ENCODE data around the gene RFNG.
A peak's percentile ranks its signal among the peaks of the same experiment; 100 is the strongest.

Gene RFNG

GRCh38 chr17:82076785-82077591, 25.4 kb upstream of the RFNG start:
- no peak for DNase-seq

DNA sequence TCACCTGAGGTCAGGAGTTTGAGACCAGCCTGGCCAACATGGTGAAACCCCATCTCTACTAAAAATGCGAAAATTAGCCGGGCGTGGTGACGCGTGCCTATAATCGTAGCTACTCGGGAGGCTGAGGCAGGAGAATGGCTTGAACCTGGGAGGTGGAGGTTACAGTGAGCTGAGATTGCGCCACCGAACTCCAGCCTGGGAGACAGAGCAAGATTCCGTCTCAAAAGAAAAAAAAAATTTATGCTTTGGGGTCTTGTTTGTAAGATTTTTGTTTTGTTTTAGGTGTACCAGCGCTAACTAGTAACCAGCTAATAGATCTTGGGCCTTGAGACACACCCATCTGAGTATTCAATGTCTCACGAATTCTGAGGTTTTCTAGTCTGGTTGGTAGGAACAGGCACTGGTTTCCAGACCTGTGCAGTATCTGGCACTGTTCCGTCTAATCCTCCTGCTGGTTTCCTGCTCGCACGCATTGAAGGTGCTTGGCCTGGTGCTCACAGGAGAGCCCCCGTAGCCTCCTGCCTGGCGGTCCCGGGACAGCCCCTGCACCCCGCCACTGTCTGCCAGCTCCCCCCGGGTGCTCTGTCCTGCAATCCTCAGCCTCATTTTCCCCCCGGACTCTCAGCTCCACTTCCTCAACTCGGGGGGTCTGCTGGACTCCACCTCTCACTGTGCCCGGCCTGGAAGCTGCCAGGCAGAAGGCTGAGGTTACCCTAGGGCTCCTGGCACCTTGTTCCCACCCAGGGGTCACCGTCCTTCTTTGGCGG, 24.6 kb upstream of the RFNG start:
- DNase-seq, result no peak

- no peak for DNase-seq
These were observed 21.8 kb upstream of the RFNG start for GRCh38 chr17:82073446-82073845.

DNA sequence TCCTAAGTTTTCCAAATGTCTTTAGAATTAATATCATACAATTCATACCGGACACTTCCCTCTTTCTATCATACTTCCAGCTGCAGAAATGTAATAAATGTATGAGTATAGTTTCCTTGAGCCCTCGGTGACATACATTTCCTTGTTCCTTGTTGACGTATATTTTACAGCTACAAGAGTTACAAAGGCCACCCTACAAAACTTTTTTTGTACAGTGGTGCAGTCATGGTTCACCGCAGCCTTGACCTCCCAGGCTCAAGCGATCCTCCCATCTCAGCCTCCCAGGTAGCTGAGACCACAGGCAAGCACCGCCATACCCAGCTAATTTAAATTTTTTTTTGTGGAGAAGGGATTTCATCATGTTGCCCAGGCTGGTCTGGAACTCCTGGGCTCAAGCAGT, 21.2 kb upstream of the RFNG start:
- DNase-seq, result no peak

DNA sequence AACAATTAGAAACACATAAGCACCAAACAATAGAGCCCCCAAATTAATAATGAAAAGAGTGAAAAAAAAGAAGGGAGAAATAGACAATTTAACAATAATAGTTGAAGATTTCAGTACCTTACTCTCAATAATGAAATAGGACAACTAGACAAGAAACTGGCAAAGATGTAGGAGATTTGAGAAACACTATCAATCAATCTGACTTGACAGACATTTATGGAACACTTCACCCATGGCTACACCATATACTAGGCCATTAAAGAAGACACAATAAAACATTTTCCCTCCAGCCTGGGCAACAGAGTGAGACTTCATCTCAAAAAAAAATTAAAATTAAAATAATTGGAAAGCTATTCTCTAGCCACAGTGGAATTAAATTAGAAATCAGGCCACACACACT, 19.0 kb upstream of the RFNG start:
- DNase-seq, result no peak

GRCh38 chr17:82065638-82066303, 14.2 kb upstream of the RFNG start, which contains the start of gene DUS1L:
Gene DUS1L (minus strand): TSS chr17:82065804. CDS start chr17:82065059, 745 bp downstream.
- peak; percentile 54 for DNase-seq

- DNase-seq, result no peak
These were observed 13.6 kb upstream of the RFNG start for GRCh38 chr17:82065193-82065637.

DNA sequence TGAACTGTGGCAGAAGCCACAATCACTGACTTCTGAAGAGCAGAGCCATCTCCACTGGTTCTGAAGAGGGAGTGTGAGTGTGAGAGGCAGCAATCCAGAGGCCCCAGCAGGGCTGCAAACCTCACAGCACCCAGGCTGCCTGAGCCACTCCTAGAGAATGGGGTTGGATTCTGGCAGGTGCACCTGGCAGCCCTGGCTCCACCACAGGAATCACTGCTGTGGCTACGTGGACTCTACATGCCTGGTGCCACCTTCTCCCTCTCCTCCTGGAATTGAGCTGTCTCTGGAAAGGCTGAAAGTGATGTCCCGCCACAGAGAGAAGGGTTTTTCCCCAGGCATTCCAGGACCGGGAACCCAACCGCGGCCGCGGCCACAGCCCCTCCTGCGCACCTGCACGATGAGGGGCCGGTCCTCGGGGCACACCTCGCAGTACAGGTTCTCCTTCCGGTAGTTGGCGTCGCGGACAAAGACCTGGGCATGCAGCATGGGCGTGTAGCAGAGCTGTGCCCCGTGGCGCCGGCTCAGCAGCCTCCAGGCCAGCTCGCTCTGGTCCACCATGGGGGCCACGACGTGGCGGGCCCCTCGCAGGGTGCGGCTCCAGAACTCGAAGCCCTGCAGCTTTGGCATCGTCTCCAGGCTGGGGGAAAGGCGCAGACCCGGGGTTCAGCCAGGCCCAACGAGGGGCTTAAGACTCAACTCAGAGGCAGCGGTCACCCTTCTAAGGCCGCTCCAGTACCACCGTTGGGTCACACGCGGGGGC, 13.0 kb upstream of the RFNG start:
- no peak for DNase-seq

- no peak for DNase-seq
These were observed 12.1 kb upstream of the RFNG start for GRCh38 chr17:82063424-82064415.

- no peak for DNase-seq
These were observed 11.4 kb upstream of the RFNG start for GRCh38 chr17:82062984-82063368.

DNA sequence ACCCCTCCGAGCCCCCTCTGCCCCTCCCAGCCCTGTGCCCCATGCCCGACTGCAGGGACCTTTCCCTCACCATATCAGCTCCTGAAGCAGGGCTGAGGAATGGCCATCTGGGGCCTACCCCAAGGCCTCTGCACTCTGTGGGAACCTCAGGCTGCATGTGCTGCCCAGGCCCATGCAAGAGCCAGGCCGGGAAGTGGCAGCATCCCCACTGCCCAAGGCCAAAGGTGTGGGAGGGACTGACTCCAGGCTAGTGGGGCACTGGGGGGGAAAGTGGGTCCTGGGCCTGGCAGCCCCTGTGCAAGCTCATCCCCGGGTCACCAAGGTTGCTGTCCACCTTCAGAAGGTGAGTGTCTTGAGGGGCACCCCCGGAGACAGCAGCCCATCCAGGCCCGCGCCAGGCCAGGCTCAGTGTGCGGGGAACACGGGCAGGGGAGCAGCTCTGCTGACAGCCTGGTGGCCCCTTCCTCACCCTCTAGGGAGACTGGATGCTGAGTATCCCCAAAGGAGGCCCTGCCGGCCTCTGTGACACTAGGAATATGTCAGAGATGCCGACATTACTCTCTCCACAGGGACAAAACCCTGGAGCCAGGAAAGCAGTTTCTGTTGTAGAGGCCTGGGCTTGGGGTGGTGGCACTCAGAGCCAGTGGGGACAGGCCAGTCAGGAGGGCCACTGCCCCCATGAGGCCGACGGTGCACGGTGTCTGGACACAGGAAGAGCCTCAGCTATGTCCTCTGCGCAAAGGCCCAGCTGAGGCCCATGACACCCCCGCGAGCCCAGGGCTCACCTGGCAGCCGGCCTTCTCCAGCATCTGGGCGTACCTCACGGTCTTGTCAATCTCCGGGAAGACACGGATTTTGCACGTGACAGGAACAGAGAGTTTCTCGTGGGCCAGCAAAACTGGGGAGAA, 10.7 kb upstream of the RFNG start:
- no peak for DNase-seq

- no peak for DNase-seq
These were observed 9.7 kb upstream of the RFNG start for GRCh38 chr17:82061047-82061925.

DNA sequence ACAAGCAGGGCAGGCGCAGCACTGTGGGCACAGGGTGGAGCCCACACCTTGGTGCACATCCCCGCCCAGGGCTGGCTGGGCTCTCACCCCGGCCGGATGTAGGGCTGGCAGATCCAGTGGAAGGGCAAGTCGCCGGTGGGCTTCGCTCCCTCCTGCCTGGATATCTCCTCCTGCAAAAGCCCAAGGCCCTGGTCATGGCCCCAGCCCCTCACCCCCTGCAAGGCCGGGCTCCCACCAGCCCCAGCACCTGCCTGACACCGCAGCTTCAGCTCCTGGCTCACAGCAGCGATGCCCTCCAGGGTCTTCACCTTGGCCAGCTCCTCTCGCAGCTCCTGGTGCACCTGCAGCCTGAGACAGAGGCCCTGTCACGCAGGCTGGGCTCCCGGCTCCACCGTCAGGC, 9.0 kb upstream of the RFNG start:
- no peak for DNase-seq

DNA sequence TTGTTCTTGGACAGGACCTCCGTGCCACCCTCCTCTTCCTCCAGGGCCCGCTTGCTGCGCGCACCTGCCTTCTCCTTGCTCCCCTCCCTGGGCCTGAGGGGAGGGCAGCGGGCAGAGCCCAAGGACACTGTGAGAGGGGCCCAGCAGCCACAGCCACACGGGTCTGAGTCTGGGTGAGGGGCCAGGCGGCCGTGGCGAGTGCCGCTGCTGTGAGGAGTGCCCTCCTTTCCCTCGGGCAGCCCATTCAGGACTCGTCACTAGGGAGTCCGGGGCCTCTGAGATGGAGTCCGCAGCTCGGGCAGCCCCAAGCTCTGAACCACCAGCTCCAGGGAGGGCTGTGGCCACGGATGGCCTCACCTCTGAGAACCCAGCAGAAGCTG, 8.4 kb upstream of the RFNG start:
- no peak for DNase-seq

DNA sequence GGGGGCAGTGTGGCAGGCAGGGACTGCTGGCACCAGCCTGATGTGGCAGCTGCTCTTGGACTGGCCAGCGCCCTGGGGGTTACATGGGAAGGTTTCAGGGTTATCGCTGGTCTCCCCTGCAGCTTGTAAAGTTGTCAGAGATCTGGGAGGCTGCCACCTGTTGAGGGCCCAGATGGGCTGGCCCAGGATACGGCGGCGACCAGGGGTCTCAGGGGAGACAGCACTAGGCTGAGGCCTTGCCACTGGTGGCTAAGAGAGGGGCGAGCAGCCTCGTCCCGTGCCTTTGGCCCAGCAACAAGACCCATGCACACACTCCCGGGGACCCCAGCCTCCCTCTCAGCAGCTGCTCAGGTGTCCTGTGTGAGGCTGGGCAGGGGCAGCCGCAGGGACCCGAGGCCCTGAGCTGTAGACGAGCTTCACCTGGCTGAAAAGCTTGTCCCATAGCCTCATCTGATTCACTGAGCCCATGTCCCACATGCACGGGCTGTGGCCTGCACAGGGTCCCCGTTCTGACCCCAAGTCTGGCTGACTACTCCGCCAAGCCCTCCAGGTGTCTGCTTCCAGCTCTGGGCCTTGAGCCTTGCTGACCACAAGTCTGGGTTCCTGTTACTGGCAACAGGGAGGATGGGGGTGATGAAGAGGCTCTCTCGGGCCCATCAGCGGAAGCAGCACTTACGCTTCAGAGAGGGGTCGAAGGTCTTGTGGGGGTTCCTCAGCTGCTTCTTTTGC, 7.8 kb upstream of the RFNG start:
- DNase-seq, result no peak

DNA sequence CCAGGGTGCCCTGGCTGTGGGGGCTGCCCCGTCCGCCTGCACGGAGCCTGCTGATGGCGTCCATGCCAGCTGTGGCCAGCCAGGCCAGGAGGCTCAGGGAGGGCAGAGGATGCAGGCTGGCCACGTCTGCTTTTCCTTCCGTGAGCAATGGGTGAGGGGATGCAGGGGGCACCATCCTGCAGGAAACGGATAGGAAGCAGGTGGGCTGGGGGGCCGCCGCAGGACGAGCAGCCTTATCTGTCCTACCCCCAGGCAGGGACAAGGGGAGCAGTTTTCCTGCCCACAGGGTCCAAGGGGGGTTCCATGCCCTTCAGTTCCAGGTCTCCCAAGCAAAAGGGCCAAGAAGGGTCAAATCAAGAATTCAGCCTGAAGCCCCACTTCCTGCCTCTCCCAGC, 7.2 kb upstream of the RFNG start:
- DNase-seq, result no peak

DNA sequence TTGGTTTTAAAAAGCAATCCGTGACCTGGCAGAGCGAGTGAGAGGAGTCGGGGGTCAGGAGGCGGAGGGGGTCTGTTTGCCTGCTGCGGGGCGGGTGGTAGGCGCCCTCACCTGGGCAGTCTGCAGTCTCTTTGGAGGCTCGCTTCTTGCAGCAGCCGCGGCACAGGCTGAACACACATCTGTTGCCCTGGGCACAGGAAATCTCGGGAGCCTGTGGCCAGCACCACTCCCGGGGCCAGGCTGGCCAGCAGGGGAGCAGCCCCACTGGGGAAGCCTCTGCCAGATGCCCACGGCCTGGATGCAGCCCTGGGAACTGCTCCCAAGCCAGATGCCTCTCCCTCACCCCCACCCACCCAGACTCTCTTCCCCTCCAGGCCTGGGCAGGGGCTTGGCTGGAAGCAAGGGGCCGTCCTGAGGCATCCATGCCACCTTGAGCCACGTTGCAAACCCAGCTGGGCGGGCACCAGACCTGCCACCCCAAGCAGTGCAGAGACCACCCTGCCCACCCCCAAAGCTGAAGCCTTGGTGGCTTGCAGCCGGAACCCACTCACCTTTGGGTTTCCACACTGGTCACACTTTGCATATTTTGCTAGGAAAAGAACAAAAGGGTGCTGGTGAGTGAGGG, 6.7 kb upstream of the RFNG start:
- no peak for DNase-seq
